ENCODE measurements around the gene MBTPS1.

The MBTPS1 gene

GRCh38 chr16:84013787-84014569, 102.8 kb downstream of the MBTPS1 start:
- Histone ChIP-seq H3K9me3 (ENCODE audit: control insufficient read depth, insufficient read depth, low read depth, low read length) (no peaks in the 10 kb centered on the region), H3K36me3 (ENCODE audit: control insufficient read depth in 2 of 2, insufficient read depth in 1 of 2, low read length in 2 of 2) (no peaks in the 10 kb centered on the region), H3K4me1 (ENCODE audit: control insufficient read depth, insufficient read depth, low read length) (no peaks in the 10 kb centered on the region), H3K27ac (ENCODE audit: extremely low read depth, low read depth, low read length) (no peak overlapping the region), H3K4me3 (ENCODE audit: low read depth, low read length) (no peak overlapping the region)
- ChIA-PET CTCF (interaction anchor here (0.6 to 1.8 kb wide), 15 partner anchors 13 to 588 kb away, joined by 3 to 10 read pairs (median 4); no protein-coding TSS in a partner anchor), POLR2A (interaction anchor here (0.6 to 1.5 kb wide), 10 partner anchors 8 to 206 kb away, joined by 3 to 13 read pairs (median 4); partner anchors contain the start of genes HSBP1, MBTPS1 and SLC38A8)
- no peak for TF ChIP-seq ZSCAN16 (tag by site-specific recombination; IDR thresholded peaks at IDR 0.05)
- no peak for TF ChIP-seq ZNF596 (tag by site-specific recombination; IDR thresholded peaks at IDR 0.05)
- TF ChIP-seq GLIS1 (tag by site-specific recombination; IDR thresholded peaks at IDR 0.05): no peak
- no peak for TF ChIP-seq ZNF558 (tag by site-specific recombination; IDR thresholded peaks at IDR 0.05)
- no peak for TF ChIP-seq ZNF23 (tag by site-specific recombination; IDR thresholded peaks at IDR 0.05; ENCODE audit: borderline replicate concordance)
- TF ChIP-seq HOXA7 (CRISPR knock-in tag; IDR thresholded peaks at IDR 0.05; ENCODE audit: borderline replicate concordance): no peak
- no peak for TF ChIP-seq ZNF221 (tag by site-specific recombination; IDR thresholded peaks at IDR 0.05; ENCODE audit: borderline replicate concordance)
- no peak for TF ChIP-seq ZNF10 (tag by site-specific recombination; IDR thresholded peaks at IDR 0.05)
- peak; percentile 58; the same call in 1 of the 2 replicates for TF ChIP-seq KLF10 (tag by site-specific recombination; IDR thresholded peaks at IDR 0.05)
- TF ChIP-seq HIC1 (tag by site-specific recombination; IDR thresholded peaks at IDR 0.05): no peak
- TF ChIP-seq RBAK (tag by site-specific recombination; IDR thresholded peaks at IDR 0.05): no peak
- no peak for TF ChIP-seq ZNF184 (tag by site-specific recombination; IDR thresholded peaks at IDR 0.05)
- no peak for TF ChIP-seq ZNF626 (tag by site-specific recombination; IDR thresholded peaks at IDR 0.05)
- TF ChIP-seq ZNF26 (tag by site-specific recombination; IDR thresholded peaks at IDR 0.05): no peak
- no peak for TF ChIP-seq ZNF580 (tag by site-specific recombination; IDR thresholded peaks at IDR 0.05)
- TF ChIP-seq ZNF391 (tag by site-specific recombination; IDR thresholded peaks at IDR 0.05; ENCODE audit: borderline replicate concordance, low read depth): no peak
- TF ChIP-seq ZFP69B (tag by site-specific recombination; IDR thresholded peaks at IDR 0.05): no peak
- TF ChIP-seq SP3 (tag by site-specific recombination; IDR thresholded peaks at IDR 0.05): peak; percentile 67
- no peak for TF ChIP-seq ZNF223 (tag by site-specific recombination; IDR thresholded peaks at IDR 0.05)
- TF ChIP-seq KLF9 (tag by site-specific recombination; IDR thresholded peaks at IDR 0.05; ENCODE audit: low read depth): peak; percentile 90
- no peak for TF ChIP-seq BCL6B (tag by site-specific recombination; IDR thresholded peaks at IDR 0.05)
- TF ChIP-seq ZNF768 (tag by site-specific recombination; IDR thresholded peaks at IDR 0.05): no peak
- TF ChIP-seq ZNF350 (tag by site-specific recombination; IDR thresholded peaks at IDR 0.05): no peak
- TF ChIP-seq ZBTB44 (tag by site-specific recombination; IDR thresholded peaks at IDR 0.05): no peak
- peak; percentile 96 for TF ChIP-seq KLF1 (tag by site-specific recombination; IDR thresholded peaks at IDR 0.05)
- TF ChIP-seq ZNF791 (tag by site-specific recombination; IDR thresholded peaks at IDR 0.05): no peak
- TF ChIP-seq ATF2 (tag by site-specific recombination; IDR thresholded peaks at IDR 0.05; ENCODE audit: low read depth): no peak
- TF ChIP-seq MZF1 (tag by site-specific recombination; IDR thresholded peaks at IDR 0.05; ENCODE audit: borderline replicate concordance): no peak
- peak; percentile 62 for TF ChIP-seq SP2 (tag by site-specific recombination; IDR thresholded peaks at IDR 0.05)

Measured in HEK293 (cell line).